B cell (primary cell): ENCODE data around the gene CCDC93. TPM values are rescaled to one million over a fixed set of nuclear protein-coding genes. Genes with fewer than 3 reads are reported as not detected.

Source experiments
- ATAC-seq: fragments of 200-7000 bp; cut with Tn5 transposase; one replicate; pipeline ENCODE4 v1.10.0; 2021; ENCODE audit warnings: low read depth, mild to moderate bottlenecking, moderate number of reproducible peaks, moderate library complexity
- CTCF ChIA-PET: fragments of 350-600 bp; sonication (Branson Sonifier 250); formaldehyde crosslinking; loops from one replicate; lab custom pipeline; 2021; ENCODE audit warnings: antibody characterized with exemption, inconsistent platforms; lab: Charles Lee
- POLR2A ChIA-PET: fragments of 350-600 bp; sonication (Branson Sonifier 250); formaldehyde crosslinking; loops from one replicate; lab custom pipeline; 2021; ENCODE audit warnings: antibody characterized with exemption; lab: Charles Lee
- DNase-seq: peaks from one replicate; pipeline ENCODE4 v3.0.0; 2013
- H2AFZ ChIP-seq: 2 replicates; pipeline ENCODE4 v1.6.1; 2012; ENCODE audit warnings: mild to moderate bottlenecking, low read depth, low read length; ENCODE audit not compliant: insufficient read depth, poor library complexity, severe bottlenecking
- H3K27ac ChIP-seq, 2 donors: 1 replicate in 1 of 2; 2 replicates in 1 of 2; pipeline ENCODE4 v1.5.1; 2012 to 2013; ENCODE audit warnings: low read length in 2 of 2, mild to moderate bottlenecking in 2 of 2, moderate library complexity in 1 of 2
- H3K27me3 ChIP-seq, 4 experiments: fragments of 200-600 bp in 1 of 4; sonication (generic) in 1 of 4; replicated peaks in 1 of 4; 1 replicate in 2 of 4; 2 replicates in 2 of 4; pipeline versions ENCODE4 v1.6.1 to v1.7.0; 2013 to 2016; ENCODE audit warnings: low read length in 3 of 4, mild to moderate bottlenecking in 2 of 4, mixed read lengths in 1 of 4, moderate library complexity in 1 of 4; ENCODE audit not compliant: insufficient read depth in 4 of 4, control insufficient read depth in 3 of 4; ENCODE audit errors: control extremely low read depth in 1 of 4
- H3K36me3 ChIP-seq, 2 experiments: replicated peaks in 1 of 2; 1 replicate in 1 of 2; 2 replicates in 1 of 2; pipeline versions ENCODE4 v1.6.1 to v1.7.1; 2013; ENCODE audit warnings: low read length in 1 of 2; ENCODE audit not compliant: insufficient read depth in 2 of 2, control insufficient read depth in 1 of 2; ENCODE audit errors: control extremely low read depth in 1 of 2, extremely low read depth in 1 of 2
- H3K4me1 ChIP-seq, 2 donors: fragments of 200-600 bp in 1 of 2; sonication (generic) in 1 of 2; 1 replicate in 1 of 2; 2 replicates in 1 of 2; pipeline versions ENCODE4 v1.5.1 to v1.6.1; 2013 to 2017; ENCODE audit warnings: low read length in 2 of 2; ENCODE audit not compliant: control insufficient read depth in 2 of 2, insufficient read depth in 2 of 2
- H3K4me2 ChIP-seq: replicated peaks from 2 replicates; pipeline ENCODE3; 2012; ENCODE audit warnings: mild to moderate bottlenecking, low read depth, low read length; ENCODE audit not compliant: poor library complexity, severe bottlenecking
- H3K4me3 ChIP-seq, 5 experiments: fragments of 200-600 bp in 1 of 5; sonication (generic) in 1 of 5; 1 replicate in 3 of 5; 2 replicates in 2 of 5; pipeline versions ENCODE4 v1.5.1 to v1.7.0; 2011 to 2016; ENCODE audit warnings: low read length in 4 of 5, mild to moderate bottlenecking in 4 of 5, low read depth in 2 of 5, control low read depth in 1 of 5, moderate library complexity in 1 of 5; ENCODE audit not compliant: insufficient read depth in 1 of 5; ENCODE audit errors: control extremely low read depth in 1 of 5, extremely low read depth in 1 of 5
- H3K79me2 ChIP-seq: fragments of 200-600 bp; sonication (generic); one replicate; pipeline ENCODE4 v1.6.0; 2016; ENCODE audit warnings: low read length; ENCODE audit not compliant: control insufficient read depth, insufficient read depth
- H3K9ac ChIP-seq: fragments of 200-600 bp; sonication (generic); 2 replicates; pipeline ENCODE4 v1.6.1; 2017; ENCODE audit warnings: mild to moderate bottlenecking, low read length, moderate library complexity
- H3K9me3 ChIP-seq, 3 donors: one replicate each; pipeline versions ENCODE4 v1.6.1 to v1.7.1; 2013; ENCODE audit warnings: low read length in 2 of 3; ENCODE audit not compliant: control insufficient read depth in 2 of 3, insufficient read depth in 1 of 3; ENCODE audit errors: control extremely low read depth in 1 of 3
- H4K20me1 ChIP-seq: 2 replicates; pipeline ENCODE4 v1.6.0; 2012; ENCODE audit warnings: mild to moderate bottlenecking, low read length; ENCODE audit not compliant: insufficient read depth, control insufficient read depth, poor library complexity, severe bottlenecking
- H3K27ac Mint-ChIP-seq: one replicate; pipeline ENCODE4 v1.8.0; 2021; ENCODE audit warnings: mixed read lengths
- H3K27me3 Mint-ChIP-seq: one replicate; pipeline ENCODE4 v1.8.0; 2021; ENCODE audit warnings: mixed read lengths
- H3K4me1 Mint-ChIP-seq: one replicate; pipeline ENCODE4 v1.8.0; 2021; ENCODE audit warnings: mixed read lengths
- H3K4me3 Mint-ChIP-seq: one replicate; pipeline ENCODE4 v1.8.0; 2021; ENCODE audit warnings: mixed read lengths
- H3K9me3 Mint-ChIP-seq: one replicate; pipeline ENCODE4 v1.8.0; 2022; ENCODE audit warnings: mixed read lengths; ENCODE audit not compliant: insufficient read depth
- EZH2 ChIP-seq: IDR thresholded peaks from 2 replicates; pipeline ENCODE4 v1.6.1; 2012; ENCODE audit warnings: borderline replicate concordance, low read depth, mild to moderate bottlenecking, moderate library complexity, low read length; ENCODE audit not compliant: insufficient read depth, poor library complexity, severe bottlenecking
- WGBS: methylation state at CpG from one replicate; pipeline ENCODE4 v1.1.5; 2013; ENCODE audit warnings: missing lambda C conversion rate; ENCODE audit not compliant: insufficient coverage; 5-methylcytosine and 5-hydroxymethylcytosine counted together
- intact Hi-C: fragments of 100-400 bp; cut with micrococcal nuclease; formaldehyde crosslinking; loops from one replicate; pipeline ENCODE4 v1.10.0; 2022
- polyA plus RNA-seq: library from polyadenylated mRNA; depleted of rRNA; stranded (reverse); fragments of >200 nt; gene quantifications from 2 replicates; pipeline ENCODE4 v1.2.3, GENCODE V29; 2012
- total RNA-seq, 2 donors: library from RNA; stranded (reverse); fragments of 120-200 nt in 1 of 2; gene quantifications; 1 replicate in 1 of 2; 2 replicates in 1 of 2; pipeline versions ENCODE4 v1.2.3 to v1.2.4, GENCODE V29; 2013 to 2022
- TF ChIP-seq, protein P1 (sequence below): fragments of 200-600 bp; IDR thresholded peaks from one replicate; pipeline ENCODE4 v1.8.0; 2022; ENCODE audit warnings: antibody characterized with exemption, mild to moderate bottlenecking

The CCDC93 gene
- total and polyA plus RNA-seq, 2 donors (not counting 1 experiment from before 2014, with no cell fraction given): 17.5 to 79.6 TPM

DNA sequence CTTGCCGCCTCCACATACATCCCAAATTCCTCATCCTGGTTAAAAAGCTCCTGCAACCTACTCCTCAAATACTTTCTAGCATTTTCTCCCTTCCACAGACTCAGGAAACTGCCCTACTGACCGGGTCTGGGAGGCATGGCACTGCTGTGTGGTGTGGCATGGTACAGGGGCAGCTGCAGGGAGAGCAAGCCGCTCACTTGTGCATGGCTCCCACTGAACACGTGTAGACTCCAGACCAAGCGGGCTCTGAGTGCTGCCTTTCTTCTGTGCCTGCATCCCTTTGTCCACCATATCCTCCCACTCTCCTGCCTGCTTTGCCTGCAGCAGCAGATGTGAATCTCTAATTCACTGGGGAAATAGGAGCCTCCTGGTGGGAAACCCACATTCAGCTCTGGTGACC, 72.2 kb downstream of the CCDC93 start:
- Mint-ChIP-seq H3K9me3 (no peaks in the 10 kb centered on the region), H3K4me3 (no peak overlapping the region), H3K27ac (no peak overlapping the region), H3K4me1 (no peaks in the 10 kb centered on the region), H3K27me3 (no peaks in the 10 kb centered on the region)
- H3K36me3 ChIP-seq: peaks cover 3 to 96% of the 10 kb centered on the region in 2 experiments
- ChIA-PET POLR2A (no interaction called here), CTCF (no interaction called here)
- no peaks in the 10 kb centered on the region for H3K9me3 ChIP-seq
- intact Hi-C loops: no loop called here
- H3K4me2 ChIP-seq: no peak overlapping the region
- H3K27ac ChIP-seq: no peak overlapping the region
- H4K20me1 ChIP-seq: no peaks in the 10 kb centered on the region
- no peak overlapping the region for H2AFZ ChIP-seq
- no peak overlapping the region for H3K9ac ChIP-seq
- DNase-seq (no peak), ATAC-seq (no peak)
- H3K27me3 ChIP-seq: no peaks in the 10 kb centered on the region
- H3K79me2 ChIP-seq: no peaks in the 10 kb centered on the region
- TF ChIP-seq, protein P1, sequence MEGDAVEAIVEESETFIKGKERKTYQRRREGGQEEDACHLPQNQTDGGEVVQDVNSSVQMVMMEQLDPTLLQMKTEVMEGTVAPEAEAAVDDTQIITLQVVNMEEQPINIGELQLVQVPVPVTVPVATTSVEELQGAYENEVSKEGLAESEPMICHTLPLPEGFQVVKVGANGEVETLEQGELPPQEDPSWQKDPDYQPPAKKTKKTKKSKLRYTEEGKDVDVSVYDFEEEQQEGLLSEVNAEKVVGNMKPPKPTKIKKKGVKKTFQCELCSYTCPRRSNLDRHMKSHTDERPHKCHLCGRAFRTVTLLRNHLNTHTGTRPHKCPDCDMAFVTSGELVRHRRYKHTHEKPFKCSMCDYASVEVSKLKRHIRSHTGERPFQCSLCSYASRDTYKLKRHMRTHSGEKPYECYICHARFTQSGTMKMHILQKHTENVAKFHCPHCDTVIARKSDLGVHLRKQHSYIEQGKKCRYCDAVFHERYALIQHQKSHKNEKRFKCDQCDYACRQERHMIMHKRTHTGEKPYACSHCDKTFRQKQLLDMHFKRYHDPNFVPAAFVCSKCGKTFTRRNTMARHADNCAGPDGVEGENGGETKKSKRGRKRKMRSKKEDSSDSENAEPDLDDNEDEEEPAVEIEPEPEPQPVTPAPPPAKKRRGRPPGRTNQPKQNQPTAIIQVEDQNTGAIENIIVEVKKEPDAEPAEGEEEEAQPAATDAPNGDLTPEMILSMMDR: no peak
- no peak for TF ChIP-seq EZH2
- no peak overlapping the region for H3K4me3 ChIP-seq
- 100% methylated on average over 4 of the region's 5 CpGs for WGBS
- no peaks in the 10 kb centered on the region for H3K4me1 ChIP-seq

DNA sequence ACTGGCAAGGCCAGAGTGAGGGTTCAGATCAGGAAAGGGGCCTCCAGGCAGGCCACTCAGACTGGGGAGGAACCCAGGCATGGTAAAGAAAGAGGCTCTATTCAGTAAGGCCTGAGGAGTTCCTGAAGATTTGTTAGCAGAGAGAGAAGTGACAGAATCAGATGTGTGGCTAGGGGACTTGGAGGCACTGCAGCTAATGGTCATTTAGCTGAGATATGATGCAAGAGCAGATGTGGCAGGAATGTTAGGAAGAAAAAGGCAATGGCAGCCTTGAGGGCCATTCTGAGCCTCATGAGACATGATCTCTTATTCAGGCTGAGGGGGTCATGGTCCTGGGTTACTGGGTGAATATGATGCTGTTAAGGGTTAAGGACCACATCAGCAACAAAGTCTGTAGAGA, 73.4 kb downstream of the CCDC93 start:
- H3K4me3 Mint-ChIP-seq: no peak overlapping the region
- no peaks in the 10 kb centered on the region for H3K9me3 Mint-ChIP-seq
- Histone ChIP-seq H2AFZ (no peak overlapping the region), H3K79me2 (no peaks in the 10 kb centered on the region), H3K27me3 (no peaks in the 10 kb centered on the region), H4K20me1 (no peaks in the 10 kb centered on the region), H3K4me3 (no peak overlapping the region), H3K4me2 (no peak overlapping the region), H3K36me3 (peaks cover 3 to 95% of the 10 kb centered on the region in 2 experiments), H3K9me3 (no peaks in the 10 kb centered on the region), H3K27ac (no peak overlapping the region), H3K9ac (no peak overlapping the region), H3K4me1 (no peaks in the 10 kb centered on the region)
- ATAC-seq: no peak
- intact Hi-C loops: no loop called here
- no peak overlapping the region for H3K27ac Mint-ChIP-seq
- ChIA-PET POLR2A (no interaction called here), CTCF (interaction anchor here (1.0 kb wide), 1 partner anchor 126 kb away, joined by 3 read pairs; the partner anchor contains the start of gene DDX18)
- no peak for TF ChIP-seq EZH2
- TF ChIP-seq, protein P1: no peak
- H3K27me3 Mint-ChIP-seq: no peaks in the 10 kb centered on the region
- H3K4me1 Mint-ChIP-seq: no peaks in the 10 kb centered on the region
- no peak for DNase-seq
